CD4-positive, alpha-beta T cell treated with Interleukin-6 at 100 ng/mL for 8 hours (primary cell): Measurements from ENCODE around the gene TRIM23.
"Not testable (repeated sequence)": the region's sequence is repeated elsewhere in the genome, so short reads cannot be mapped to it uniquely, and the experiment has no call there.

Experiments
- DNase-seq: peaks from one replicate; pipeline ENCODE4 v3.0.0-alpha.2; 2020; ENCODE audit warnings: mixed read lengths, low spot score

Gene TRIM23

DNA sequence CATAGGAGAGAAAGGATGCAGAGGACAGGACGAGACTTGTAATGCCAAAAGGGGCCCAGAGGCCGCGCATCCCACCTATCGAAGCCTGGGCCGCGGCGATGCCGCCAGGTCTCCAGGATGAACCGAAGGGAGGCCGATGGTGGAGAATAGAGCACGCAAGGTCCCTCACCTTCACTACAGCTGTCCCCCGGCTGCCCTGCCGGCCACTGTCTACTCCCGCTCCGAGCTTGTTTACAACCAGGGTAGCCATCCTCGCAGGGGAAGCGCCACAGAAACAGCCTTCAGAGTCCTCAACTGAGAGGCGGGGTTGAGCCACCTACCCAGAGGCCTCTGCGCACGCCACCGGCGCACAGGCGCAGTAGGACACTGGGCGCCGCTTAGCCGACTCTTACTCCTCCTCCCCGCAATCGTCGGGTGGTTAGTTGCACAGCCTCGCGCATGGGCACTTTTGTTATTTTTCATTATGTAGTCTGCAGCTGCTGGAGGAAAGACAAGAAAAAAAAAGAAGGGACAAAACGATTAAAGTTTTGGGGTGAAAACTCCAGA, at the start of gene TRIM23:
TRIM23 (minus strand) TSS at position 309 of the 546 bp plus-strand sequence; CDS start at position 250, 59 bp downstream.
- peak; percentile 90 for DNase-seq

DNA sequence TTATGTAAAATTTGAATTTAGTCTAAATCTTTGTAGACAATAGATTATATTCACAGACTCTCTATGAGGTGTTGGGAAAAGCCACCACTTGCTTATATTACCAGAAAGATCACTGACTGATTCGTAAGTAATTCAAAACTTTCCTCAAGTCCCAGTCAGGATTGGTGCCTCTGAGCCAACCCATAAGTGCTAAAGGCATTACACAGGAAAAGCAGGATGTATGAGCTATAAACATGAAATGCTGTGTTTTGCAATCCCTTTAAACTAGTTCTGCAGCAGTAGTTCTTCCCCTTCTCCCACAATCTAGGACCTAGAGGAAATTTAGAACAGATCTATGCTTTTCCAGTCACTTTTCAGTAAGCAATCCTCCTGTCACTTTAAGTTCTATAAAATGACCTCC, 48.7 kb upstream of the TRIM23 start:
- DNase-seq: no peak

DNA sequence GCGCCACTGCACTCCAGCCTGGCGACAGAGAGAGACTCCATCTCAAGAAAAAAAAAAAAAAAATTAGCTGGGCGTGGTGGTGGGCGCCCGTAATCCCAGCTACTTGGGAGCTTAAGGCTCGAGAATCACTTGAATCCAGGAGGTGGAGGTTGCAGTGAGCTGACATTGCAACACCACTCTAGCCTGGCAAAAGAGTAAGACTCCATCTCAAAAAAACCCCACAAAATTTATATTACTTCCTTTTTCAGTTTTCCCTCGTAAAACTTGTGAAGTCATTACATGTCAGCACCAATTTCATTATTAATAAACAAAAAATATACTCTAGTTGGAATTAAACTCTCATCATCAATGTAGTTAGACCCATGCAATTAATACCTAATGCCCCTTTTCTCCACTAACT, 44.6 kb upstream of the TRIM23 start:
- DNase-seq: no peak

DNA sequence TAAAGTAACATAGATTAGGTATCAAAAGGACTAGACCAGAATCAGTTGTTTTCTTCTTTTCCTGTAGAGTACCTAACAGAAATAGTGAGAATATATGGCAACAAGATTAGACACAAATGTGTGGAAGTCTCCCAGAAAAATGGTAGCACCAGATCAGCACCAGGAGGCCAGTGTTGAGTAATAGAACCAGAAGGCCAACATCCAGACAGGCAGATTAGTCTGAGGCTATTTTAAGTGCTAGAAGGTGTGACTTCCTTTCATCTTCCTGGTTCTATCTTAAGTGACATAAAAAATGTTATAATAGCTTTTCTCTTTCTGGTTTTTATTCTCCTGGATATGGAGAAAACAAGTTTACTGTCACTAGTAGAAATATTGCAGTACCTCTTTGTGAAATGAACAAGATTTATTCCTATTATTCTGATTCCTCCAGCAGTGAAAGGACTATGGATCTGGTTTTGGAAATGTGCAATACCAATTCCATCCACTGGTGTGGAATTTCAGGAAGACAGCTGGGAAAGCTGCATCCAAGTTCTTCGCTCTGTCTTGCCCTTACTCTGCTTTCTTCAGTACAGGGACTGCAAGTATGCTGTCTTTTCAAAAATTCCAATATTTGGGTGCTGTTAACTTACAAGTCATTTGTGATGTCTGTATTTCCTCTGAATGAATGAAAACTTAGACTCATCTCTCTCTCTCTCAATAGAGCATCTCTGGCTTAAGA, 39.8 kb upstream of the TRIM23 start:
- DNase-seq: no peak

DNA sequence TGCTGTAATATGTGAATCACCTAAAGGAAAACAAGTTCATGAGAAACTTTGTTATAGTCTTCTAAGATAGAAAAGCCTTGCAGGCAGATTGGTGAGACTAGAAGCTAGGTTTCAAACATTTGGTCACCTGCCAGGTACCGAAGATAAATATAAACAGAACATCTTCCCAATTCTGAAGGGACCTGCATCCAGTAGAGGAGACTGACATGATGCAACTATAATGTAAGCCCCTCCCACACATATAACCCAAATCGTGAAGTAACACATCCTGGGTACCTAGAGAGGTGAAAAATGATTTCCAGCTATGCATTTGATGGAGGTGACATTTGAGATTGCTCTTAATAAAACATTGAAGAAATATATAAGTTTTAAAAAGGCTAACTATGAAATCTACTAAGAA, 30.6 kb upstream of the TRIM23 start:
- DNase-seq: no peak

DNA sequence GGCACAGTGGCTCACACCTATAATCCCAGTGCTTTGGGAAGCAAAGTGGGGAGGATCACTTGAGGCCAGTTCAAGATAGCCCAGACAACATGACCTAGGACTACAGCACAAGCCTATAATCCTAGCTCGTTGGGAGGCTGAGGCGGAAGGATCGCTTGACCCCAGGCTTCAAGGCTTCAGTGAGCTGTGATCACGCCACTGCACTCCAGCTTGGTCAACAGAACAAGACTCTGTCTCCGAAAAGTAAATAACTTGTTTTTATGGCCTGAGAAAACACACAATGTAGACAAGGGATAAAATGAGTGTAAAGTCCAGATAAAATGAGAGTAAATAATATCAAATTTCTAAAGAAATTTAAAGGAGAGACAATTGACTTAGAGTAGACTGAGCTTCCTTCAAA, 27.0 kb upstream of the TRIM23 start:
- no peak for DNase-seq

DNA sequence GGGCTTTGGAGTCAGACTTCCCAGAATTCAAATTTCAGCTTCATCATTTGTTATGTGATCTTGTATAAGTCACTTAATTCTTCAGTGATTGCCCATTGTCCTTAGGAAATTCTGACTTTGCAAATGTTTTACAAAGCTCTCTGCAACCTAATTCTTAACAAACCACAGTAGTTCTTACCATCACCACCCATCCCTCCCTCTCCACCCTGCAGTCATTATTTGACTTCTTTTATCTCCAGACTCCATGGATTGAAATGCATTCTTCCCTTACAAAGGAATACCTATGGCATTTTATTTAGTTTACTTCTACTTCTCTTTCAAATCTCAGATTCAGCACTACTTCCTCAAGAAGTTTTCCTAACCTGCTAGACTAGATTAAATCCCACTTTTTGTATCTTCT, 23.8 kb upstream of the TRIM23 start:
- no peak for DNase-seq

DNA sequence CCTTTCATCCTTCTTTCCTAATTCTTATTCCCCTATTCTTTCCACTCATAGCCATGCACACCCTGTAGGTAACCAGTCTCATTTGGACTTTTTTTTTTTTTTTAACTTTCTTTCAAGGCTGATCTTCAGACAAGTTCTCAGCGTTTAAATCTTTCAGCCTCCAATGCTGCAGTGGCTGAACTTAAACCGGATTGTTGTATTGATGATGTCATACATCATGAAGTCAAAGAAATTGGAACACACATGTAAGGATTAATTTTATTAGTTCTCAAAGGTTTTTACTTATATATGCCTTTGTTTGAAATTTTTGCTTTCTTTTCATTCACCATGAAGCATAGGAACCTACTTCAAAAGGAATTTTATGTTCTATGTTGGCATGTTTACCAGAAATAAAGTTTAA, 22.8 kb upstream of the TRIM23 start:
- DNase-seq: no peak

DNA sequence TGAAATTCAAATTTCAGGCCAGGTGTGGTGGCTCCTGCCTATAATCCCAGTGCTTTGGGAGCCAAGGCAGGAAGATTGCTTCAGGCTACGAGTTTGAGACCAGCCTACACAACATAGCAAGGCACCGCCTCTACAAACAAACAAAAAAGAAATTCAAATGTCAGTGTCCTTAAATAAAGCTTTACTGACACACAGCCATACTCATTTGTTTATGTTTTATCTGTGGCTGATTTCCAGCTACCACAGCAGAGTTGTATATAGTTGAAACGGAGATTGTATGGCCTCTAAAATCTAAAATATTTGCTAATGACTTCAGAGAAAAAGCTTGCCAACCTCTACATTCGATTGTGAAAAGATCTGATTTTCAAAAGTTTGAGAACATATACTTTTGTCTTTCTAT, 16.1 kb upstream of the TRIM23 start:
- no peak for DNase-seq

DNA sequence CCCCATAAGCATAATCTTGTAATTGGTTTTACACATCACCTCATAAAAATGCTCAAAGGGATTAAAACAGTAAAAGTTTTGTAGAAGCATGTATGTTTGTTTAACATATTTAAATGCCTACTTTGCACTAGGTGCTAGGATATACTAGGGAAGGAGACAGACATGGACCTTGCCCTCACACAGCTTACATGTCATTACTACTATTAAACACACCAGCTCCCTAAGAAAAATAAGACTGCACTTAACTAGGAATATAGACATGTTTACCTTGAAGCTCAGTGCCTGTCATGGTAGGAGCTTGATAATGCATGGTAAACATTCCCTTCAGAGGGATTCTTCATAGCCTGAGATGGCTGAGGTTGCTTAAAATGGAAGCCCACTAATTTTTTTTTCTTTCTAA, 6.8 kb upstream of the TRIM23 start:
- no peak for DNase-seq

DNA sequence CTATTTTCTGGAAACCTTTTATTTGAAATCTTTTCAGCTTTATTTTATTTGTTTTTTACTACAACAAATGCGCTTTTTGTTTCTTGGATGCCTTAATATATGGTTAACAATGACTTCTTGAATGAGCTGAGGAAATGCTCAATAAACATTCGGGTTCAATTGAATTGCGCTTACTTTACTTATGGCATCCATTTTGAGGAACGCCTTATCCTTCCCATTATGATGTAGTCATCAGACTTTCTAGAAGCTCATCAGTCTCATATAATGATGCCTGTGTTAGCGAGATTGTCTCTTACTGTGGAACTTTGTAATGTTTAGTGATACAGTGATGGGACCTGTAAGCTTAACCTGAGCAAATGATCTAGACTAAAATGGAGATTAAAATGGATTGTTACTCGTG, 1.6 kb upstream of the TRIM23 start:
- DNase-seq: no peak

DNA sequence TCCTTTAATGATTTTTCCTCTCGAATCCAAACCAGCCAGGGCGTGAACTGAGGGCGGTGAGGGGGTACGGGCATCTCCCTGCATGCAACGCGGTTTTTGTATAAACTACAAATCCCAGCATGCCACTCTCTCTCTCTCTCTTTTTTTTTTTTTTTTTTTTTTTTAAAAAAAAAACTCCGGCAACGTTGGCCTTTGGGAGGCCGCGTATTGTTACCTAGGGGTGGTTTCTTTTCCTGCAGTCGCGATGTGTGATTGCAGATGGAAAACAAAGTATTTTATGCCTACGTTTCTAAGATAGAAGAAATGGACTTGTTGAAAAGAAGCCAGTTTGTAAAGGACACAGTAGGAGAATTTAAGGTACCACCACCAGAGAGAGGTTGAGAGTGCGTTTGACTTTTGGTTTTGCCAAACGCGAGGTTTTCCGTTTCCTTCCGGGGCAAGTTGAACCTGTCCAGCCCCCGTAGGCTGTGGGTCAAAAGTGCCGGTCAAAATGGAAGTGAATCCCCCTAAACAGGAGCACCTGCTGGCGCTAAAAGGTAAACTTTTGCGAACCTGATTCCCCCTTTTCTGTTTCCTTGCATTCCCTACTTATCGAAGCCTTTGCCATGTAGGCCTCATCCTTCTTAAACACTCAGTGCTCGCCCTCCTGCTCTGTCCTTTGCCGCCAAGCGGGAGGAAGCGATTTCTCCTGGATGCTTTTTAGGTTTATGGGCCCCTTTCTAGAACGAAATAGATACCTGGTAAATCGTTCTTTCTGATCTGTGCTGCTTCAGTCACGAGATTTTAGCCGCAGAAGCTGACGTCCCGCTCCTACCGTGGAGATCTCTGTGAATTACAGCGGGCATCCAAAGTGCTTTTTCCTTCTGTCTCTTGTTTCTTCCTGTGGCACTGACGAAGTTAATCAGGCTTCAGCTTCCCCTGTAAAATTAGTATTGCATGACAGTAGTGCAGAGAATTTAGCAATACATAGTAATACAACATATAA, 730 bp upstream of the TRIM23 start, which contains the start of the genes SHLD3 and TRAPPC13:
SHLD3 (plus strand) TSS at position 457 of the 985 bp plus-strand sequence. CDS start 4,561 bp downstream, outside the sequence.
TRAPPC13 (plus strand) TSS at position 457 of the 985 bp plus-strand sequence; CDS start at position 491, 34 bp downstream.
- DNase-seq: peak; percentile 87

DNA sequence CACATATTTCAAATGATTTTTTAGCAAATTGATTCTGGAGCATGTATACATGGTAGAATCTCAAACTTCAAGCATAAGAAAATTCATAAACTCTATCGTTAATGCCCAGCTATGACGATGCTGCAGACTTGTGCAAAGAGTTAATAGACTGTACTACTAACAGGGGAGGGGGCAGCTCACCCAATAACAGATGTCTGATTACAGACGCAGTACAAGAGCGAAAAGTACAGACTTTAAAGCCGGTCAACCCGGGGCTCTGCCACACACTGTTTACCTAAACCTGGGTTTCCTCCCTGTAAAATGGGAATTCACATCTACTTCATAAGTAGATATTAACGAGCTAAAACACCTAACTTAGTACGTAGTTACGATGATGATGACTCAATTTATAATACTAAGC, 651 bp downstream of the TRIM23 start:
- no peak for DNase-seq

DNA sequence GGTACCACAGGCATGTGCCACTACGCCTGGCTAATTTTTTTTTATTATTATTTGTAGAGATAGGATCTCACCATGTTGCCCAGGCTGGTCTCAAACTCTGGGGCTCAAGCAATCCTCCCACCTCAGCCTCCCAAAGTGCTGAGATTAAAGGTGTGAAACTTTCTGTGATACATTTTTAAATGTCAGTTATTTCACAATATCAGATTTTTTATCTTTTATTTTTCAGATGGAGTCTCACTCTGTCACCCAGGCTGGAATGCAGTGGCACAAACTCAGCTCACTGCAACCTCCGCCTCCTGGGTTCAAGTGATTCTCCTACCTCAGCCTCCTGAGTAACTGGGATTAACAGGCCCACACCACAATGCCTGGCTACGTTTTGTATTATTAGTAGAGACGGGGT, 2.2 kb downstream of the TRIM23 start:
- DNase-seq: not testable (repeated sequence)

DNA sequence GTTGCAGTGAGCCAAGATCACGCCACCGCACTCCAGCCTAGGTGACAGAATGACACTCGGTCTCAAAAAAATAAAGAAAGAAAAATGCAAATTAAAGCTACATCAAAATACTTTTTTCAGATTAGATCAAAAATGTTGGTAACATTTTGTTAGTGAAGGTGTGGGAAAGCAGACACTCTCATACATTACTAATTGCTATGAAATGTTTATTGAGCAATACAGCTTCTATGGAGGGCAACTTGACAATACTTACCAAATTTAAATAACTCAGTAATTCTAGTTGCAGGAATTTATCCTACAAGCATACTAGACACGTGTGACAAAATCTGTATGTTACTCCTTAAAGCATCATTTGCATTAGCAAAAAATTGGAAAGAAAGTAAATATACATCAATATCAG, 4.1 kb downstream of the TRIM23 start:
- DNase-seq: no peak

DNA sequence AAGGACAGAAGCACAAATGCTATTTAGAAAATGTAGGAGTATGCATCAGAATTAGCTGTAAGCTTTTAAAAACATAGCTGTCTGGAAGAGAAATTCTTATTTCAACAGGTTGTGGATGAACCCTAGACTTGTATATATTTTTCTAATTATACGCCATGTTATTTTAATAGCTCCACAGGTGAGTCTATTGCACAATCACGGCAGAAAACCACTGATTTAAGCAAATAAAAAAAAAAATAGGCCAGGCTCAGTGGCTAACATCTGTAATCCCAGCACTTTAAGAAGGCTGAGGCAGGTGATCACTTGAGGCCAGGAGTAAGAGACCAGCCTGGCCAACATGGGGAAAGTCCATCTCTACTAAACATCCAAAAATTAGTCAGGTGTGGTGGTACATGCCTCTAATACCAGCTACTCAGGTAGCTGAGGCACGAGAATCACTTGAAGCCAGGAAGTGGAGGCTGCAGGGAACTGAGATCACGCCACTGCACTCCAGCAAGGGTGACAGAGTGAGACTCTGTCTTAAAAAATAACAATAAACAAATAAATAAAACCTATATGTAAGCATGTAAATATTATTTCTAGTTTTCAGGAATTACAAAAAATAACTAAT, 11.7 kb downstream of the TRIM23 start:
- DNase-seq: no peak

DNA sequence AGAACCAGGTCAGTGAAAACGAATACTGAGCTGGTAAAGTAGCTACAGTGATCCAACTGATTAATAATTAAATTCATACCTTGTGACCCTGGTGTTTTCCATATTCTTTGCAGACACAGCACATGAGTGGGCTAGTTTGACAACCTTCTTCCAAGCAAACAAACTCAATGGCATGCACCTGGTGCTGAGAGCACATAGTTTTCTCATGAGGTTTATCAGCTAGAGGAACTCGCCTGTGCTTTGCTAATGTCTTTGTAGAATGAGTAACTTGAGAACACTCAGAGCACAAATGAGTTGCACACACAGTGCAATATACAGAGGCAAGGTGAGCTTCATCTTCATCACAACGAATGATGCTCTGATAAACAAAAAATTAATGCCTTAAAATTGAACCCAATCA, 12.6 kb downstream of the TRIM23 start:
- DNase-seq: no peak

DNA sequence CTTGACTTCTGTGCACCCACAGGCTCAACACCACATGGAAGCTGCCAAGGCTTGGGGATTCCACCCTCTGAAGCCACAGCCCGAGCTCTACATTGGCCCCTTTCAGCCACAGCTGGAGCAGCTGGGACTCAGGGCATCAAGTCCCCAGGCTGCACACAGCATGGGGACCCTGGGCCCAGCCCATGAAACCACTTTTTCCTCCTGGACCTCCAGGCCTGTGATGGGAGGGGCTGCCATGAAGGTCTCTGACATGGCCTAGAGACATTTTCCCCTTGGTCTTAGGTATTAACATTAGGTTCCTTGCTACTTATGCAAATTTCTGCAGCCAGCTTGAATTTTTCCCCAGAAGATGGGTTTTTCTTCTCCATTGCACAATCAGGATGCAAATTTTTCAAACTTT, 22.4 kb downstream of the TRIM23 start:
- not testable (repeated sequence) for DNase-seq

DNA sequence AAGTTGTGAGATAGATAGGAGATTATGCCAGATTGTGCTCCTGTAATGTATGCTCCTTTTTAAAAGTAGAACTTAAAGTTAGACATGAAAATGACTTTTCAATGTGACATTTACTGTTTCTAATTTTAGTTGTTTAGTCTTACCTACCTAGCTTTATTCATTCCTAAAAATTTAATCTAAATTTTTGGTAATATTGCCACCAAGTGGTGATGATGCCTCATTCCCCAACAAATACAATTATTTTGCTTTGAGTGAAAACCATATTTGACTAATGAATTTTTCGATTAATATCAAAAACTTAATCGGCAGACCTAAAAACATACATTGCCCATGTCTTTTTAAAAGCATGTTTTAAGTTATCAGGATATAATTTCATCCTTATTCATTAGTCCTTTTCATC, 35.4 kb downstream of the TRIM23 start:
- no peak for DNase-seq

DNA sequence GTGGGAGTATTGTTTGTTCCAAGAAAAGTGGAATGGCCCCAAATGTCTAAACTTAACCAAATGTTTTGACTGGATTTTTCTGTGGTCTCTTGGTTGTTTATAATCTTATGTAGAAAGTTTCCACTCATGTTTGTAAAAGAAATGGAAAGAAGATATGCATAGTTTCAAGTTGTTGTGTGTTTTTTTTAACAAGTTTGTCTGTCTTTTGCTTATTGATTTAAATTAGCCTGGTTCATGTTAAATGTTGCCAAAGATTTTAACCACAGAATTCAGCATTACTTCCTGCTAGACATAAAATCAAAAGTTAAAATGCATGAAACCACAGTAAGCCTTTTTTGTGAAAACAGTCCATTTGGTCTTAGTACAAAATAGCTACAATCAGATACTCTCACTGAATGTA, 47.0 kb downstream of the TRIM23 start:
- DNase-seq: no peak

DNA sequence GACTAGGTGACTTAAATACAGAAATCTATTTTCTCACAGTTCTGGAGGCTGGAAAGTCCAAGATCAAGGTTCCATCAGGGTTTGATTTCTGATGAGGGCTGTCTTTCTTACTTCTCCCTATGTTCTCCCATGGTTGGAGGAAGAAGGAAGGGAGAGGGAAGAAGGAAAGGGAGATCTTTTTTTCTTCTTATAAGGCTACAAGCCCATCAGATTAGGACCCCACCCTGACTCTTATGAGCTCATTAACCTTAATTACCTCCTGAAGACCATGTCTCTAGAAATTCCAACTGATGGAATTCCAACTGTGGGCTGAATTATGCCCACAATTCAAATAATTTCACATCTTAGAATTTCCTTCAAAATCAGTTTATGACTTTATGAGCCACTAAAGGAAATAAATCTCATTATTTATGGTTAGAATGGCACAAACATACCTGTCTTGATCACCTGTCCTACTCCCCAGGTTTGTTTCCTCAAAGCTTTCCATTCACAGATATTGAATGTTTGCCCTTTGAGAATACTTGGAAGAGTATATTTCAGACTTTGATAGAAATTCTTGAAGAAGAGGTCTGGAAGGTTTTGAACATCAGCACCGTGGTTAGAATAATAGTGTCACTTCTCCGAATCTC, 53.4 kb downstream of the TRIM23 start:
- DNase-seq: no peak

DNA sequence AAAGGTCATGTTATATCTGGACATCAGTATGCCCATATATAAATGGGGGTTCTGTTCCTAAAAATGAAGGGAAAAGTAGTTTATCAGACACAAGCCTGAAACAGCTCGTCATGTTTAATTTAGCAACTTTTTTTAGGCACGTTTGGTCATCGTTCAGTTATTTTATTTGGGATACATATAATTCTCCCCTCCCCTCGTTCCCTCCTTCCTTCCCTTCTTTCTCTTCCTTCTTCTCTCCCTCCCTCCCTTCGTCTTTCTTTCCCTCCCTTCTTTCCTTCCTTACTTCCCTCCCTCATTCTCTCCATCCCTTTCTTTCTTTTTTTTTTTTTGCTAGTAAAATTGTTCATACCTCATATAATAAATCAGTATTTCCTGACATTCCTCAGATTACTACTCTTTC, 57.6 kb downstream of the TRIM23 start:
- no peak for DNase-seq
